WTC11 (cell line): Measurements from ENCODE around the gene ACOX2.
A peak's percentile ranks its signal among the peaks of the same experiment; 100 is the strongest.

Experiments used
- ATF3 ChIP-seq: sonication (generic); formaldehyde crosslinking; conservative IDR thresholded peaks from 2 replicates; pipeline ENCODE4 v1.8.1; 2022; ENCODE audit warnings: mild to moderate bottlenecking, missing genetic modification reagents
- CTCF ChIP-seq: fragments of 200-600 bp; IDR thresholded peaks from 2 replicates; pipeline ENCODE4 v1.8.0; 2022; ENCODE audit warnings: antibody characterized with exemption
- FOXP1 ChIP-seq: sonication (generic); formaldehyde crosslinking; IDR thresholded peaks from 2 replicates; pipeline ENCODE4 v1.8.0; 2022; ENCODE audit warnings: missing genetic modification reagents, mild to moderate bottlenecking, moderate library complexity, borderline replicate concordance
- MAX ChIP-seq: sonication (generic); formaldehyde crosslinking; IDR thresholded peaks from 2 replicates; pipeline ENCODE4 v1.8.0; 2022; ENCODE audit warnings: mild to moderate bottlenecking, missing genetic modification reagents
- NR2C2 ChIP-seq: sonication (generic); formaldehyde crosslinking; IDR thresholded peaks from 2 replicates; pipeline ENCODE4 v1.8.0; 2022; ENCODE audit warnings: mild to moderate bottlenecking, missing genetic modification reagents
- OVOL2 ChIP-seq: fragments of 250-450 bp; sonication (Bioruptor Pico); IDR thresholded peaks from 2 replicates; pipeline ENCODE4 v1.9.0; 2021; ENCODE audit warnings: mild to moderate bottlenecking, borderline replicate concordance
- PRDM15 ChIP-seq: sonication (generic); formaldehyde crosslinking; IDR thresholded peaks from 2 replicates; pipeline ENCODE4 v1.8.0; 2022; ENCODE audit warnings: missing genetic modification reagents
- TCF7 ChIP-seq: sonication (generic); formaldehyde crosslinking; IDR thresholded peaks from 2 replicates; pipeline ENCODE4 v1.8.0; 2022; ENCODE audit warnings: mild to moderate bottlenecking, low read depth, missing genetic modification reagents, moderate library complexity
- TEAD4 ChIP-seq: sonication (generic); formaldehyde crosslinking; IDR thresholded peaks from 2 replicates; pipeline ENCODE4 v1.8.0; 2022; ENCODE audit warnings: mild to moderate bottlenecking, missing genetic modification reagents
- ZNF281 ChIP-seq: sonication (generic); formaldehyde crosslinking; IDR thresholded peaks from 2 replicates; pipeline ENCODE4 v1.8.0; 2023; ENCODE audit warnings: mild to moderate bottlenecking, missing genetic modification reagents

GRCh38 chr3:58484722-58485069 lies 52.3 kb downstream of the ACOX2 start:
- TF ChIP-seq OVOL2 (no peak), CTCF (no peak), TCF7 (CRISPR knock-in tag) (no peak), ZNF281 (no peak), PRDM15 (CRISPR knock-in tag) (peak; percentile 29; the same call in 1 of the 2 replicates), MAX (CRISPR knock-in tag) (no peak), FOXP1 (CRISPR knock-in tag) (no peak), ATF3 (CRISPR knock-in tag) (no peak), TEAD4 (no peak), NR2C2 (CRISPR knock-in tag) (no peak)
